GM12878 (cell line): ENCODE measurements around the gene TMPRSS12.

Experiments
- EP300 ChIP-seq, 2 experiments: fragments of 150-350 bp in 1 of 2; IDR thresholded peaks; 2 replicates each; pipeline ENCODE4 v1.6.1; 2011 to 2012; ENCODE audit warnings: low read depth in 2 of 2, low read length in 2 of 2, borderline replicate concordance in 1 of 2, improper control_type of control experiment in 1 of 2, inconsistent platforms in 1 of 2; ENCODE audit not compliant: control insufficient read depth in 1 of 2
- NFYB ChIP-seq: IDR thresholded peaks from 2 replicates; pipeline ENCODE4 v1.6.1; 2011; ENCODE audit warnings: low read depth, mild to moderate bottlenecking, low read length, improper control_type of control experiment, moderate library complexity; ENCODE audit not compliant: insufficient read depth
- POLR2A ChIP-seq: IDR thresholded peaks from 2 replicates; pipeline ENCODE4 v1.6.1; 2011; ENCODE audit warnings: low read depth, mild to moderate bottlenecking, low read length
- TAF1 ChIP-seq: IDR thresholded peaks from 2 replicates; pipeline ENCODE4 v1.6.1; 2011; ENCODE audit warnings: mild to moderate bottlenecking, low read depth, low read length, borderline replicate concordance
- YY1 ChIP-seq: IDR thresholded peaks from 2 replicates; pipeline ENCODE4 v1.6.1; 2011; ENCODE audit warnings: low read depth, mild to moderate bottlenecking, low read length
- ZNF274 ChIP-seq: IDR thresholded peaks from one replicate; pipeline ENCODE4 v1.8.0; 2011; ENCODE audit not compliant: insufficient read length, insufficient read depth
- TF ChIP-seq, protein P1 (sequence below): IDR thresholded peaks from 2 replicates; pipeline ENCODE4 v1.6.1; 2012; ENCODE audit warnings: low read depth, low read length, improper control_type of control experiment
- TF ChIP-seq, protein P2 (sequence below), 3 experiments: IDR thresholded peaks in 2 of 3; conservative IDR thresholded peaks in 1 of 3; 2 replicates each; pipeline ENCODE4 v1.5.1; 2011; ENCODE audit warnings: low read depth in 3 of 3, low read length in 3 of 3, mild to moderate bottlenecking in 3 of 3, control low read depth in 2 of 3, moderate library complexity in 2 of 3, inconsistent platforms in 1 of 3, mixed read lengths in 1 of 3; ENCODE audit not compliant: control insufficient read depth in 2 of 3, insufficient read depth in 1 of 3; ENCODE audit errors: extremely low read depth in 1 of 3
- TF ChIP-seq, protein P3 (sequence below): IDR thresholded peaks from 2 replicates; pipeline ENCODE4 v1.6.1; 2012; ENCODE audit warnings: low read length, inconsistent platforms

DNA sequence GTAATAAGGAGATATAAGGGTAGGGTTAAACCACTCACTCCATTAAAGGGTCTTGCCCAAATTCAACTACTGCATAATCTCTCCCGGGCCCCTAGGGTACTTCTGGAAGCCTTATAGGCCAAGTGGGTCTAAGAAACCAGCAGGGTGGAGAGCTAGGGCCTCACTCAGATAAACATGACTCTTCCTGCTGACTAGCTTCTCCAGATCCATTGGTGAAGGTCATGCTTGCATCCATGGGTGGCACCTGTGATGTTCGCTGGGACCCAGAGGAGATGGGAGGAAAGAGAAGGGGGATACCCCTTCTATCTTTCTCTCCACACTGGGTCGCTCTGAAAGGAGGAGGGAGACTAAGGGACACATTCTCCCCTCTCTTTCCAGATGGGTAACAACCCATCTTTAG lies 73.6 kb downstream of the TMPRSS12 start:
- TF ChIP-seq, protein P1, sequence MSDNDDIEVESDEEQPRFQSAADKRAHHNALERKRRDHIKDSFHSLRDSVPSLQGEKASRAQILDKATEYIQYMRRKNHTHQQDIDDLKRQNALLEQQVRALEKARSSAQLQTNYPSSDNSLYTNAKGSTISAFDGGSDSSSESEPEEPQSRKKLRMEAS, result no peak
- TF ChIP-seq TAF1 (no peak), POLR2A (no peak), EP300 (IDR thresholded peaks at IDR 0.05; ENCODE audit: borderline replicate concordance in 1 of 2, control insufficient read depth in 1 of 2, low read depth in 2 of 2, low read length in 2 of 2) (no peak), NFYB (no peak), ZNF274 (no peak), YY1 (no peak)
- TF ChIP-seq, protein P2, sequence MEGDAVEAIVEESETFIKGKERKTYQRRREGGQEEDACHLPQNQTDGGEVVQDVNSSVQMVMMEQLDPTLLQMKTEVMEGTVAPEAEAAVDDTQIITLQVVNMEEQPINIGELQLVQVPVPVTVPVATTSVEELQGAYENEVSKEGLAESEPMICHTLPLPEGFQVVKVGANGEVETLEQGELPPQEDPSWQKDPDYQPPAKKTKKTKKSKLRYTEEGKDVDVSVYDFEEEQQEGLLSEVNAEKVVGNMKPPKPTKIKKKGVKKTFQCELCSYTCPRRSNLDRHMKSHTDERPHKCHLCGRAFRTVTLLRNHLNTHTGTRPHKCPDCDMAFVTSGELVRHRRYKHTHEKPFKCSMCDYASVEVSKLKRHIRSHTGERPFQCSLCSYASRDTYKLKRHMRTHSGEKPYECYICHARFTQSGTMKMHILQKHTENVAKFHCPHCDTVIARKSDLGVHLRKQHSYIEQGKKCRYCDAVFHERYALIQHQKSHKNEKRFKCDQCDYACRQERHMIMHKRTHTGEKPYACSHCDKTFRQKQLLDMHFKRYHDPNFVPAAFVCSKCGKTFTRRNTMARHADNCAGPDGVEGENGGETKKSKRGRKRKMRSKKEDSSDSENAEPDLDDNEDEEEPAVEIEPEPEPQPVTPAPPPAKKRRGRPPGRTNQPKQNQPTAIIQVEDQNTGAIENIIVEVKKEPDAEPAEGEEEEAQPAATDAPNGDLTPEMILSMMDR (IDR thresholded peaks at IDR 0.05 in 2 of 3, conservative IDR thresholded peaks at IDR 0.05 in 1 of 3; ENCODE audit: control insufficient read depth in 2 of 3, extremely low read depth in 1 of 3, insufficient read depth in 1 of 3, low read depth in 3 of 3, low read length in 3 of 3), result no peak
- TF ChIP-seq, protein P3, sequence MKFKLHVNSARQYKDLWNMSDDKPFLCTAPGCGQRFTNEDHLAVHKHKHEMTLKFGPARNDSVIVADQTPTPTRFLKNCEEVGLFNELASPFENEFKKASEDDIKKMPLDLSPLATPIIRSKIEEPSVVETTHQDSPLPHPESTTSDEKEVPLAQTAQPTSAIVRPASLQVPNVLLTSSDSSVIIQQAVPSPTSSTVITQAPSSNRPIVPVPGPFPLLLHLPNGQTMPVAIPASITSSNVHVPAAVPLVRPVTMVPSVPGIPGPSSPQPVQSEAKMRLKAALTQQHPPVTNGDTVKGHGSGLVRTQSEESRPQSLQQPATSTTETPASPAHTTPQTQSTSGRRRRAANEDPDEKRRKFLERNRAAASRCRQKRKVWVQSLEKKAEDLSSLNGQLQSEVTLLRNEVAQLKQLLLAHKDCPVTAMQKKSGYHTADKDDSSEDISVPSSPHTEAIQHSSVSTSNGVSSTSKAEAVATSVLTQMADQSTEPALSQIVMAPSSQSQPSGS, result no peak
